ENCODE measurements around the gene SMIM9. TPM values are rescaled to one million over a fixed set of nuclear protein-coding genes. Genes with fewer than 3 reads are reported as not detected.
"Not testable (repeated sequence)": the region's sequence is repeated elsewhere in the genome, so short reads cannot be mapped to it uniquely, and the experiment has no call there.

SMIM9 gene
- total RNA-seq, 1 donor from 2014 or later: not detected

DNA sequence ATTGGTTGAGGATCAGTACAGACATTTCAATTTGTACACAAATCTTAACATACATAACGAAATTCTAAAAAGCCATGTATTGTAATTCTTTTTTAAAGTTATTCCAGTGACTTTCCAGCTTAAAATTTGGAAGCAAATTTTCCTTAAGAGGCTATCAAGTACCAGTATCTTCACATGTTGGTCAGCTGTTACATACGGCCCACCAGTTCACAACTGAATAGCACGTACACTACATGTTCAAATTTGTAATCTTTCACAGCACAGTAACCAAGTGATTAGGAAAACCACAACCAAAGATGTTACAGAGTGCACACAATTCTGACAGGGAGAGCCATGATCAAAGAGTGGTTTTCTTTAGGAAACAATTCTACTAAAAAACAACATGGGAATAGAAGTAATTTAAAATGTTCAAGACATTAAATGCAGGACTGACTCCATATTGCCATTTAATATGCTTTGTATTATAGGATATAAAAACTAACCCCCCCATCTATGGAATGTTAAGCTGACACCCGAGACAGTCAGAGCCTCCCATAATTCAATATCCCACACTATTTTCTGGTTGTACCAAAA is 18.1 kb downstream of the SMIM9 start:
- not testable (repeated sequence) for DNase-seq (ENCODE audit: low spot score)

GRCh38 chrX:154815274-154815818 is 19.1 kb downstream of the SMIM9 start:
- DNase-seq (ENCODE audit: low spot score): no peak

GRCh38 chrX:154813801-154814200 is 20.7 kb downstream of the SMIM9 start:
- no peak for DNase-seq (ENCODE audit: low spot score)

DNA sequence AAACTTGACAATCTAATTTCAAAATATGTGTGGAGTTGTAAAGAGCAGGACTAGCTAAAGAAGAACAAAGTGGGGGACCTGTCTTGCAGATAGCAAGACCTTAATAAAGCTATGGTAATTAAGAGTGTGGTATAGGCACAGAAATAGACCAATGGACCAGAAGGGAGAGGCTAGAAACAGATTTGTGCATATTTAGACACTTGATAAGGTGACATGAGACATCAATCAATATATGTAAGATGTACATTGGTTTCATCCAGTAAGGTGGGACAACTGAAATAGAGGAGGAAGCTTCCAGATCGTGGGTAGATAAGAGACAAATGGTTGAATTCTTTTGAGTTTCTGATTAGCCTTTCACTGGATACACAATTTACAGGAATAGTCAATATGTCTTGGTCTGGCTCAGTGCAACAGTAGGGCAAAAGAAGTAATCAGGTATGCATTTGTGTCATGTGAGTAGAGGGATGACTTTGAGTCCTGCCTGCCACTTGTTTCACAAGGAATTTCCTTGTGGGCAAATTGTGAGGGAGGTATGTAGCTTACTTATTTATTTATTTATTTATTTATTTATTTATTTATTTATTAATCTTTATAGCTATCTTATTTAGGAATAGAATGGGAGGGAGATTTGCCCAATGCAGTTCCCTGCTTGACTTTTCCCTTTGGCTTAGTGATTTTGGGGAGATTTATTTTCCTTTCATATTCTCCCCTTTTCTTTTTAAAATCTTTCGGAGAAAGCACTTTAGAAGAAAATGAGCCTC is 21.9 kb downstream of the SMIM9 start:
- no peak for DNase-seq (ENCODE audit: low spot score)

DNA sequence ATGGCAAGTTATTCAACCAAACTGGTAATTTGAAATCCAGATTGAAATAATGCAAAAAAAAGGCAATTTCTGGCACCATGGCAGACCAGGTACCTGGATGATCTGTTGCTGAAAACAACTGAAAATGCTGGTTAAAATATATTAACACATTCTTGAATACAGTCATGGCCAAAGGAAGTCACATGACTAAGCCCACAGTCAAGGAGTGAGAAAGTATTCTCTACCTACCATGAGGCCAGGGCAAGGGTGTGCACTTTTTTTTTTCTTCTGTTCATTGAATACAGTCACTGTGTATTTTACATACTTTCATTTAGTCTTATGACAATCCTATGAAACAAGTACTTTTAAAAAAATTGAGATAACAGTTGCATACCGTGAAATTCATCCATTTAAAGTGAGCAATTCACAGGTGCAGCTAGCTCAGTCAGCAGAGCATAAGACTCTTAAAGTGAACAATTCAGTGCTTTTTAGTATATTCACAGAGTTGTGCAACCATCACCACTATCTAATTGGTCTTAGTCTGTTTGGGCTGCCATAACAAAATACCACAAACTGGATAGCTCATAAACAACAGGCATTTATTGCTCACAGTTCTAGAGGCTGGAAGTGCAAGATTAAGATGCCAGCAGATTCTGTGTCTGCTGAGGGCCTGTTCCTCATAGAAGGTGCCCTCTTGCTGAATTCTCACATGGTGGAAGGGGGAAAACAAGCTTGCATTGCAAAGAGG is 24.4 kb downstream of the SMIM9 start:
- no peak for DNase-seq (ENCODE audit: low spot score)

DNA sequence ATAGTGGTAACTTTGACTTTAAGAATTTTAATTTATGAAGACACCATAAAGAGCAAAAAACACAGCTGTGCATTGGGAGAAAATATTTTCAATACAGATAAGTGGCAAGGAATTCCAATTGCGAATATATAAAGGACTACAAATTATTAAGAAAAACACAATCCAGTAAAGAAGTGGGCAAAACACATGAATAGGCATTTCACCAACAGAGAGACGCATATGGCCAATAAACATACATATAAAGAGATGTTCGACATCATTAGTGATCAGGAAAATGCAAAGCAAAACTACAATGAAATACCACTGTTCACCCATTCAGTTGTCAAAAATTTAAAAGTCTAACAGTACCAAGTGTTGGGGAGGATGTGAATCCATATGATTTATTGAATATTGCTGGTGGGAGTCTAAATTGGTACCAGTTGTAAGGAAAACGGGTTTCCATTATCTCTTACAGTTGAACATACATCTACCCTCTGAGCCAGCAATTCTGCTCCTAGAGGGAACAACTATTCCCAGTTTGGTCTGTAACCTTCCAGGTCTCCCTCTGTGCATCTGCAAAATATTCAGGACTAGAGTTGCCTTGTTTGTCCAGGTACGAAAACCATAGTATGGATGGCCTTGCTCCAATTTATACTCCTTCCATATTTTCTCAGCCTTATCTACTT is 27.5 kb downstream of the SMIM9 start:
- no peak for DNase-seq (ENCODE audit: low spot score)

DNA sequence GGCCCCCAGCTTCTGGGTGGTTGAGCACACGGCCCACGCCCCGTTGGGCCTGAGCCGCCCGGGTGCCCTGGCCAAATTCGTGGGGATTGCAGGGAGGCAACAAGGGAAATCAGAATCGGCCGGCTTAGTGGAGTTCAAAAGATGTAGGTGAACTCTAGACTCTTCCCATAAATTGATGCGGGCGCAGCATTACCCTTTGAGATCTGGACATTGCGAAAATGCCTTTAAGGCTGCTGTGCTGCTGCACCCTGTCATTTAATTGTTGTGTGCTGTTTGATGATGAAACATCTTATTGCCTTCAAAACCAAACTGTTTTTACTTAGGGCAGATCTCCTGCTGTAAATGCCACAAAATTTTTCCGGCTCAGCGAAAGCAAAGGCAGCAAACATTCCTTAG is 28.8 kb downstream of the SMIM9 start:
- no peak for DNase-seq (ENCODE audit: low spot score)

- peak; percentile 92 for DNase-seq (ENCODE audit: low spot score)
These were observed 29.3 kb downstream of the SMIM9 start, which contains the start of gene MPP1 for GRCh38 chrX:154804957-154805695. MPP1 (minus strand) TSS chrX:154805485; CDS start chrX:154805373, 112 bp downstream.

- no peak for DNase-seq (ENCODE audit: low spot score)
These were observed 30.1 kb downstream of the SMIM9 start for GRCh38 chrX:154804261-154804956.

DNA sequence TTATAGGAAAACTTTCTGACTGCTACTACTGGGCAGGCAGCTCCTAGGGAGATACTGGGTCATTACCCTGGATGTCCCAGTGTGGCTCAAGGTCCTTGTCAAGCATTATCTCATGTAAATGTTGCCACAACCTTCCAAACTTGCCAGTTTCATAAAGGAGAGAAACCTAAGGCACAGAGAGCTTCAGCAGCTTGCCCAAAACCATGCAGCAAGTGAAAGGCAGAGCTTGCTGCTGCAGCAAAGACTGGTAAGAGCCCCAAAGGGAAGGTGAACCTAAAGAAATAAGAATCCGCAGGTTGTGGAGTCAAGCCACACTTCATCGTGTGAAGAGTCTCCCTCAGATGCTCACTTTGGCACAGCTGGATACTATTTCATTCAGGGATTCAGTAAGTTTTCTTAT is 31.5 kb downstream of the SMIM9 start:
- DNase-seq (ENCODE audit: low spot score): no peak

- no peak for DNase-seq (ENCODE audit: low spot score)
These were observed 33.8 kb downstream of the SMIM9 start for GRCh38 chrX:154800478-154801210.

GRCh38 chrX:154799556-154800348 is 34.7 kb downstream of the SMIM9 start:
- no peak for DNase-seq (ENCODE audit: low spot score)

- no peak for DNase-seq (ENCODE audit: low spot score)
These were observed 37.5 kb downstream of the SMIM9 start for GRCh38 chrX:154797006-154797405.

GRCh38 chrX:154795016-154795415 is 39.4 kb downstream of the SMIM9 start:
- DNase-seq (ENCODE audit: low spot score): no peak

DNA sequence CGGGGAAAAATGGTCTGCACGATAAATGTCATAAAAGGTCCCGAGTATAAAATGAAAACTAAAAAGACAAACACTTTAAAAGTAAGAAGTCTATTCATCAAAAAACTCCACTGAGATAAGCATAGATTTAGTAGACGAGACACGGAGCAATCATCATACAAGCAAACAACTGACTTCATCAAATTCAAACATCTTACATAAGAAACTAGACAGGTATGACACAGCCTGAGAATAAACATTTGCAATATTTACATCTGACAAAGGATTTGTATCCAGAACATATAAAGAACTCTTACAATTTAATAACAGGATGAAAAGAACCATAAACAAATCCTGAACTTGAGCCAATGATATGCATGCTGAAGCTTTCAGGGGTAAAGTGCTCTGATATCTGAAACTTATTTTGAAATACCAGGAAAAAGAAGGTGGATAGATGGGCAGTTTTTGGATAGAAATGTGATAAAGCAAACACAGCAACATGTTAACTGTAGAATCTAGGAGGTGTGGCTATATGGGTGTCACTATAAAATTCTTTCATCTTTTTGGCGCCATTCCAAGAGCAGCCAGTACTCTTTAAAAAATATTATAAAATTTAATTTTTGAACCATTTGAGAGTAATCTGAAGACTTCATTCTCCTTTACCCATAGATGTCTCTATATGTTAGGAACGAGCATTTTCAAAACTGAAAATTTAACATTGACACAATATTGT is 41.2 kb downstream of the SMIM9 start:
- DNase-seq (ENCODE audit: low spot score): no peak

- no peak for DNase-seq (ENCODE audit: low spot score)
These were observed 42.5 kb downstream of the SMIM9 start for GRCh38 chrX:154791939-154792338.

GRCh38 chrX:154791467-154791866 is 43.0 kb downstream of the SMIM9 start:
- DNase-seq (ENCODE audit: low spot score): no peak

DNA sequence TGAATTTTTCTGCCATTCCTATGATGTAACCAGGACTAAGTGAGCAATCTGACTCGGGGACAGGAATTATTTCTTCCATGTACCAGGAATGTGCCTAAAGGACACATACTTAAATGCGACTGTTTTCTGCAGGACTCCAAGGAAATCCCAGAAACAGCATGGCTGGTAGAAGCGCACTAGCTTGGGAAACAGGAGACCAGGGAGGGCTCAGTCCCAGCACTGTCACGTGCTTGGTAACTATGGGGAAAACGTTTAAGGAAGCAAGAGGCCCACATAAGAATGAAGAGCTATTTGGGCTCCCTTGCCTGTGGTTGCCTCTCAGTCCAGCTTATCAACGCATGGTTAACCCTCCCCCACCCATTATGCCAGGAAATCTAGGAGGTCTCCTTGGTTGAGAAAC is 48.7 kb downstream of the SMIM9 start:
- DNase-seq (ENCODE audit: low spot score): no peak

All from mesenteric fat pad (tissue), 1 donor.